ENCODE data around the gene L2HGDH.

L2HGDH gene

GRCh38 chr14:50301914-50302313 is 10.1 kb downstream of the L2HGDH start:
- Mint-ChIP-seq H3K4me1 (ENCODE audit: low read depth in 2 of 2) (peaks cover 0 to 4% of the 10 kb centered on the region in 2 donors), H3K27ac (no peak overlapping the region), H3K4me3 (no peak overlapping the region), H3K27me3 (no peaks in the 10 kb centered on the region), H3K9me3 (no peaks in the 10 kb centered on the region), H3K36me3 (ENCODE audit: insufficient read depth) (no peaks in the 10 kb centered on the region)
- DNase-seq (no peak), ATAC-seq (replicated peaks) (no peak)

- H3K9me3 Mint-ChIP-seq = no peaks in the 10 kb centered on the region
- DNase-seq (no peak), ATAC-seq (replicated peaks) (no peak)
- no peak overlapping the region for H3K27ac Mint-ChIP-seq
- no peaks in the 10 kb centered on the region for H3K36me3 Mint-ChIP-seq (ENCODE audit: insufficient read depth)
- no peak overlapping the region for H3K4me3 Mint-ChIP-seq
- no peaks in the 10 kb centered on the region for H3K27me3 Mint-ChIP-seq
- H3K4me1 Mint-ChIP-seq (ENCODE audit: low read depth in 2 of 2) = peaks cover 0 to 4% of the 10 kb centered on the region in 2 donors
These were observed 12.4 kb downstream of the L2HGDH start for GRCh38 chr14:50299585-50299984.

GRCh38 chr14:50290306-50290705 is 21.7 kb downstream of the L2HGDH start:
- Mint-ChIP-seq H3K4me3 (no peak overlapping the region), H3K27me3 (no peaks in the 10 kb centered on the region), H3K9me3 (no peaks in the 10 kb centered on the region), H3K4me1 (ENCODE audit: low read depth in 2 of 2) (no peaks in the 10 kb centered on the region), H3K27ac (no peak overlapping the region), H3K36me3 (ENCODE audit: insufficient read depth) (no peaks in the 10 kb centered on the region)
- ATAC-seq (replicated peaks) (no peak), DNase-seq (no peak)

- H3K27me3 Mint-ChIP-seq = no peaks in the 10 kb centered on the region
- no peak for DNase-seq
- ATAC-seq (replicated peaks) = no peak
- no peaks in the 10 kb centered on the region for H3K4me1 Mint-ChIP-seq (ENCODE audit: low read depth in 2 of 2)
- no peak overlapping the region for H3K27ac Mint-ChIP-seq
- no peaks in the 10 kb centered on the region for H3K9me3 Mint-ChIP-seq
- no peaks in the 10 kb centered on the region for H3K36me3 Mint-ChIP-seq (ENCODE audit: insufficient read depth)
- no peak overlapping the region for H3K4me3 Mint-ChIP-seq
These were observed 23.9 kb downstream of the L2HGDH start for GRCh38 chr14:50288146-50288545.

GRCh38 chr14:50285861-50286260 is 26.2 kb downstream of the L2HGDH start:
- no peaks in the 10 kb centered on the region for H3K4me1 Mint-ChIP-seq (ENCODE audit: low read depth in 2 of 2)
- H3K27ac Mint-ChIP-seq = no peak overlapping the region
- no peak for DNase-seq
- no peak overlapping the region for H3K4me3 Mint-ChIP-seq
- H3K27me3 Mint-ChIP-seq = no peaks in the 10 kb centered on the region
- no peaks in the 10 kb centered on the region for H3K9me3 Mint-ChIP-seq
- peaks cover 4% of the 10 kb centered on the region for H3K36me3 Mint-ChIP-seq (ENCODE audit: insufficient read depth)
- no peak for ATAC-seq (replicated peaks)

- ATAC-seq (replicated peaks) (no peak), DNase-seq (no peak)
- Mint-ChIP-seq H3K27ac (no peak overlapping the region), H3K27me3 (no peaks in the 10 kb centered on the region), H3K9me3 (no peaks in the 10 kb centered on the region), H3K4me3 (no peak overlapping the region), H3K4me1 (ENCODE audit: low read depth in 2 of 2) (no peaks in the 10 kb centered on the region), H3K36me3 (ENCODE audit: insufficient read depth) (no peaks in the 10 kb centered on the region)
These were observed 39.5 kb downstream of the L2HGDH start for GRCh38 chr14:50272498-50272897.

GRCh38 chr14:50270932-50271331 is 41.1 kb downstream of the L2HGDH start:
- H3K4me1 Mint-ChIP-seq (ENCODE audit: low read depth in 2 of 2) = no peaks in the 10 kb centered on the region
- no peak for ATAC-seq (replicated peaks)

GRCh38 chr14:50265029-50265428 is 47.0 kb downstream of the L2HGDH start:
- no peaks in the 10 kb centered on the region for H3K27me3 Mint-ChIP-seq
- no peak overlapping the region for H3K4me3 Mint-ChIP-seq
- H3K27ac Mint-ChIP-seq = no peak overlapping the region
- H3K4me1 Mint-ChIP-seq (ENCODE audit: low read depth in 2 of 2) = peaks cover 0 to 4% of the 10 kb centered on the region in 2 donors
- no peaks in the 10 kb centered on the region for H3K36me3 Mint-ChIP-seq (ENCODE audit: insufficient read depth)
- H3K9me3 Mint-ChIP-seq = no peaks in the 10 kb centered on the region
- no peak for DNase-seq
- no peak for ATAC-seq (replicated peaks)

More at GRCh38 chr14:50270932-50271331, 41.1 kb downstream of the L2HGDH start:
- DNase-seq = no peak
- Mint-ChIP-seq H3K36me3 (ENCODE audit: insufficient read depth) (no peaks in the 10 kb centered on the region), H3K4me3 (no peak overlapping the region), H3K27ac (no peak overlapping the region), H3K27me3 (no peaks in the 10 kb centered on the region), H3K9me3 (no peaks in the 10 kb centered on the region)

GRCh38 chr14:50263321-50263720 is 48.7 kb downstream of the L2HGDH start:
- no peak for ATAC-seq (replicated peaks)
- no peaks in the 10 kb centered on the region for H3K9me3 Mint-ChIP-seq
- no peaks in the 10 kb centered on the region for H3K36me3 Mint-ChIP-seq (ENCODE audit: insufficient read depth)

GRCh38 chr14:50262865-50263264 is 49.2 kb downstream of the L2HGDH start:
- no peaks in the 10 kb centered on the region for H3K9me3 Mint-ChIP-seq
- H3K27ac Mint-ChIP-seq = no peak overlapping the region
- peaks cover 0 to 4% of the 10 kb centered on the region in 2 donors for H3K4me1 Mint-ChIP-seq (ENCODE audit: low read depth in 2 of 2)
- H3K4me3 Mint-ChIP-seq = no peak overlapping the region
- H3K27me3 Mint-ChIP-seq = no peaks in the 10 kb centered on the region
- no peaks in the 10 kb centered on the region for H3K36me3 Mint-ChIP-seq (ENCODE audit: insufficient read depth)
- ATAC-seq (replicated peaks) (no peak), DNase-seq (no peak)

More at GRCh38 chr14:50263321-50263720, 48.7 kb downstream of the L2HGDH start:
- H3K27ac Mint-ChIP-seq = no peak overlapping the region
- no peak overlapping the region for H3K4me3 Mint-ChIP-seq
- DNase-seq = no peak
- H3K27me3 Mint-ChIP-seq = no peaks in the 10 kb centered on the region
- H3K4me1 Mint-ChIP-seq (ENCODE audit: low read depth in 2 of 2) = peaks cover 0 to 4% of the 10 kb centered on the region in 2 donors

- peak in 2 of 3 experiments; percentile 1 for DNase-seq
- H3K4me1 Mint-ChIP-seq (ENCODE audit: low read depth in 2 of 2) = peaks cover 0 to 4% of the 10 kb centered on the region in 2 donors
- ATAC-seq (replicated peaks) = peak; percentile 61
- no peaks in the 10 kb centered on the region for H3K9me3 Mint-ChIP-seq
- no peaks in the 10 kb centered on the region for H3K27me3 Mint-ChIP-seq
- H3K27ac Mint-ChIP-seq = no peak overlapping the region
- H3K4me3 Mint-ChIP-seq = no peak overlapping the region
- H3K36me3 Mint-ChIP-seq (ENCODE audit: insufficient read depth) = no peaks in the 10 kb centered on the region
These were observed 51.5 kb downstream of the L2HGDH start for GRCh38 chr14:50260511-50260910.

GRCh38 chr14:50260072-50260471 is 52.0 kb downstream of the L2HGDH start:
- no peak for ATAC-seq (replicated peaks)
- H3K27me3 Mint-ChIP-seq = no peaks in the 10 kb centered on the region
- no peaks in the 10 kb centered on the region for H3K36me3 Mint-ChIP-seq (ENCODE audit: insufficient read depth)
- no peaks in the 10 kb centered on the region for H3K9me3 Mint-ChIP-seq
- H3K27ac Mint-ChIP-seq = no peak overlapping the region
- H3K4me1 Mint-ChIP-seq (ENCODE audit: low read depth in 2 of 2) = peaks cover 0 to 4% of the 10 kb centered on the region in 2 donors
- H3K4me3 Mint-ChIP-seq = no peak overlapping the region
- DNase-seq = no peak

GRCh38 chr14:50257732-50258131 is 54.3 kb downstream of the L2HGDH start:
- Mint-ChIP-seq H3K36me3 (ENCODE audit: insufficient read depth) (no peaks in the 10 kb centered on the region), H3K27me3 (no peaks in the 10 kb centered on the region), H3K4me1 (ENCODE audit: low read depth in 2 of 2) (peaks cover 0 to 4% of the 10 kb centered on the region in 2 donors), H3K4me3 (no peak overlapping the region), H3K27ac (peak overlapping the region in 1 of 2 donors; percentile 58), H3K9me3 (no peaks in the 10 kb centered on the region)
- ATAC-seq (replicated peaks) = no peak
- DNase-seq = no peak

- no peak for DNase-seq
- no peak for ATAC-seq (replicated peaks)
- Mint-ChIP-seq H3K36me3 (ENCODE audit: insufficient read depth) (no peaks in the 10 kb centered on the region), H3K4me3 (no peak overlapping the region), H3K9me3 (no peaks in the 10 kb centered on the region), H3K27ac (no peak overlapping the region), H3K4me1 (ENCODE audit: low read depth in 2 of 2) (no peaks in the 10 kb centered on the region), H3K27me3 (no peaks in the 10 kb centered on the region)
These were observed 57.8 kb downstream of the L2HGDH start for GRCh38 chr14:50254248-50254647.
